SK-MEL-5 (cell line): Measurements from ENCODE around the gene TSPYL6. TPM values are rescaled to one million over a fixed set of nuclear protein-coding genes. Genes with fewer than 3 reads are reported as not detected.
A peak's percentile ranks its signal among the peaks of the same experiment; 100 is the strongest.

ENCODE experiments used
- DNase-seq: peaks from one replicate; pipeline ENCODE4 v3.0.0-alpha.2; 2016; ENCODE audit warnings: low read depth, low spot score
- in situ Hi-C: cut with HindIII; loops from 2 replicates; pipeline ENCODE4 v1.10.0; 2016; ENCODE audit warnings: low sequenced_read_pairs, high pct_unique_total_duplicates, low pct_unique_long_range_greater_than_20kb
- total RNA-seq: library from RNA; depleted of rRNA; stranded (reverse); fragments of >200 nt; shearing (Covaris generic); gene quantifications from 2 replicates; pipeline ENCODE4 v1.2.3, GENCODE V29; 2014; rRNA removed

The TSPYL6 gene
- total RNA-seq, 1 experiment from 2014 or later, result not detected

DNA sequence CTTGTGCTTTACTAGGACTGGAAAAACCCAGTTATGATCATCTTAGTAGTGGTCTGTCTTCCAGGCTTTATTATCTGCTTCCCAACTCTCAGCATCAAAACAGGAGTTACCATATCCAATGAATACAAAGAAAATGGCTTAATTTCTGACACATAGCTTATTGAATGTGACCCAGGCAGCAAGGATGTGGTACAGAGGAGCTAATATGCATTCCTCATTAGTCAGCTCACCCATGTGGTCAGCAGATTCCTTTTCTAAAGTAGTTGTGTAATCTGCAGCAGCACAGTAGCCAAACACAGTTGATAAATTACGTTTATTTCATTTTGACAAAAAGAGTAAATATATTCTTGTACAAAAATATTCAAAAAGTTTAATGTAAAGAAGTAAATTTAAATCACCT lies 43.6 kb downstream of the TSPYL6 start:
- in situ Hi-C loops, result no loop called here
- DNase-seq, result peak; percentile 48

DNA sequence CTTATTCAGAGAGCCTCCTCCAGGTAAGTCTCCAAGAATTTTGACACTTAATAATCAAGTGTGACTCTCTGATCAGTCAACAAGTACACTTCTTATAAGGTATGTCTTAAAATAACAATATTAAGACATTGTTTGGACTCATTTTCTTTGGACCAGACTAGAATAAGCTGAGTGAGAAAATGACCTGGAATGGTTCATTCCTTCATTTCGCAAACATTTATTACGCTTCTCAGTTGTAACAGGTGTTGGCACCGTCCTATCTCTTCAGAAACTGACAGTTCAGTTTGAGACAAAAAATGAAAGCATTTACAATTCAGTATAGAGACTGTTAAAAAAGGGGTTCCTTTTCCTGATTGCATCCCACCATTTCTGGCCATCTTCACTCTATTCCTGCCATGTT lies 46.6 kb downstream of the TSPYL6 start:
- in situ Hi-C loops, result no loop called here
- DNase-seq, result no peak

DNA sequence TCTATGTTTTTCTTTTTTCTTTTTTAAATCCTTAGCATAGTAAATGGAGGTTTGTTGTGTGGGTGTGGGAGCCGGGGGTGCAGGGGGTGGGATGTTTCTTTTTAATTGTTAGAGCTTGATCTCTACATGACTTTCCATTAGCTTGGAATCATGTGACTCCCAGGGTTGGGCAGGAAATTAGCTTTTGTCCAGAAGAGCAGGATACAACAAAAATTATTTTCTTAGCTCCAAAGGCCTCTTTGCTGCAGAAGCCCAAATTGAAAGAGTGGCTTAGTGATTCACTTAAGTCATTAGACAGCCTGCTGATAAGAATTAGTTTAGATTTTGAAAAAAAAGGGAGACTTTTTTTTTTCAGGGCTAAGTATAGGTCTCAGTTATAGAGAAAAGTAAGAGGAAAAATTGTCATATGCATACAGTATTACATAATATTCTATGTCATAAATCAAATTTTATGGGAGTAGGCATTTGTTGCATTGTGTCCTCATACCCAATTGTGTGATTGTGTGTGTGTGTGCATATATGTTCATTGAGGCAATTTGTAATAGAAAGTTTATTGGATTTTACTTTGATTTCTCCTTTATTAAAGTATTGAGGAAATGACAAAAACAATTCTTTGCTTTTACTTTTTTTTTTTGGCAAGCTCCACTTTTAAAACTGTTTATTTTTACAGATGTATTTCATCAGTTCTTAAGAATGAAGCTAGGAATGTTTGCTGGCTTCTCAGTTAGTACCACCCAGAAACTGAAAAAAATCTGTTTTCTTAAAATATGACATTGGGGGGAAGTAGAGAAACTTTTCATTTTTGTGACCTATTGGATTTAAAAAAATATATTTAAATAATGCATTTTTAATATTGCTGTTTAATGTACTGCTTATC lies 47.4 kb downstream of the TSPYL6 start:
- in situ Hi-C loops, result no loop called here
- peak; percentile 34 for DNase-seq

DNA sequence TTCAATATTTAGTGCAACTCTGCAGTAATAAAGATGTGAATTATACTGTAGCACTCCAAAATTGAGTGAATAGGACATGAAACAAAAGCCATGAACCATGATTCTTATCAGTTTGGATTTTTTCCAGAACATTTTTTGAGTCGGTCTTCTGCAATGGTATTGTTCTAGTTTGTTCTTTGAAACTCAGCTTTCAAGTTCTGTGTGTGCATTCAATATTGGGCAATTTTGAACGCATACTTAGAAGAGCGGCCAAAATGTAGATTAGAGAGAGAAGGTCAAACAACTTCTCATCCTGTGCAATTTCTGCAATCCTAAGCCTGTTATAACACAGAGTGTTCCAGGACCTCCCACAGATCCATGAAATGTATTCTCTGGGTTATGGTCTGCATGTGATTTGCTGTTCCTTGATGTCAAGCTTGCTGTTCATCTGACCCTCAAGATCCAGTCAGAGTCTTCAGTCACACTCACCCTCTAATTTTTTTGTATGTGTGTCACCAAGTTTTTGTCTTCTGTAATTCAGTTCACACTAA lies 48.3 kb downstream of the TSPYL6 start:
- in situ Hi-C loops, result no loop called here
- DNase-seq, result no peak

DNA sequence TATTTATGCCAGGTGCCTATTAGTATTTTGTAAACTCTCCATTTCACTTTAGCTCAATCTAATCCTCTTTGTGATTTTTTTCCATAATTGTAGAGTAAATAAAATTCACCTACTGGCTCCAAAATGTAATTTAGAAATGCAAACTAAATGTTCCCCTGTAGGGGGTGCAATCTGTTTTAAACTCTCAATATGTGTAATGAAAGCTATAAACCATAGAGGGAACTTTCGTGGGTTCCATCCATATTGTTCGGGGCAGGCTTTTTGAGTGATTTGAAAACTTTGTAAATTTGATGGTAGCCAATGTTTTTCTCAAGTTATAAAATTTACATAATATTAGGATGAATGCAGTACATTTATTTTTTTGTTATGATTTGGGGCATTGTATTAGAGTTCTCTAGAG lies 49.4 kb downstream of the TSPYL6 start:
- in situ Hi-C loops, result no loop called here
- DNase-seq, result peak; percentile 79

DNA sequence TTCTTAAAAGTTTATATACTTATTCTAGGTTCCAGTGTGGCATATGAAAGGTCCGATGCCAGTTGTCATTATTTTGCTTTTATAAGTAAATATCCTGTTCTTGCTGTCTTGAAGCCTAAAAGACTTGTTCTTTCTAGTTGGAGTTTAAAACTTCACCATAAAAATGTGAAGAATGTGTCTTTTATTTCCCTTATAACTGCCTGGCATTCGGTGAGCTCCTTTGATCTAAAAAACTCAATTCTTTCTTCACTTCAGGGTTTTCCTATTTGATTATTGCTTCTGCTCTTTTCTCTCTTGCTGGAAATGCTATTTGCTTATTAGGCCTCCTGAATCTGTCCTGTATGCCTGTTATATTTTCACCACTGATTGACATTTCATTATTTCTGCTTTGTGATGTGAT lies 51.6 kb downstream of the TSPYL6 start:
- in situ Hi-C loops, result no loop called here
- DNase-seq, result no peak

Other genes with a start within 250 kb of the TSPYL6 start
- 2.6 and 5.0 TPM in 2 replicates for gene ACYP2, start 140.6 kb downstream of the TSPYL6 start, total RNA-seq
- 326 and 357 TPM in 2 replicates for gene SPTBN1, start 200.1 kb upstream of the TSPYL6 start, total RNA-seq